NCI-H1105 treated with DMSO at 0.1 percent for 48 hours (cell line): Measurements from ENCODE around the gene AP1B1.
"Not testable (repeated sequence)": the region's sequence is repeated elsewhere in the genome, so short reads cannot be mapped to it uniquely, and the experiment has no call there.

Source experiments
- DNase-seq: peaks from one replicate; lab custom pipeline; 2025; lab: John Stamatoyannopoulos, UW

The AP1B1 gene

DNA sequence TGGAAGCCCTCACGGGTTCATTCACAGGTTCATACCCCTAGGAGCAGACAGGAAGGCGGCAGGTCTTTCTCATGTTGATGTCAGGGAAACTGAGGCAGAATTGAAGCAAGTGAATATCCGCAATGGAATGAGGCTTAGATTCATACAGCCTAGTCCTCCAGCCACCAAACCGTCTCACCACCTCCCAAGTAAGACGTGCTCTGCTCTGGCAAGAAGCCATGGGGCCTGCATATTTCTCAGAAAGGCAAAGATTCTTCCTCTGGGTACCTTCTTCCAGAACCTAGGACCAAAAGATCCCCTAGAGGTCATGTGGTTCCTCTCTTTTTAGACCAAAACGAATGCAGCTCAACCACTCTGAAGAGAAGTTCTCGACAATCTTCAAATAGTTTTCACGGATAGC lies 1.7 kb downstream of the AP1B1 start:
- DNase-seq: no peak

- no peak for DNase-seq
Observed at GRCh38 chr22:29385748-29386147, 2.6 kb downstream of the AP1B1 start.

DNA sequence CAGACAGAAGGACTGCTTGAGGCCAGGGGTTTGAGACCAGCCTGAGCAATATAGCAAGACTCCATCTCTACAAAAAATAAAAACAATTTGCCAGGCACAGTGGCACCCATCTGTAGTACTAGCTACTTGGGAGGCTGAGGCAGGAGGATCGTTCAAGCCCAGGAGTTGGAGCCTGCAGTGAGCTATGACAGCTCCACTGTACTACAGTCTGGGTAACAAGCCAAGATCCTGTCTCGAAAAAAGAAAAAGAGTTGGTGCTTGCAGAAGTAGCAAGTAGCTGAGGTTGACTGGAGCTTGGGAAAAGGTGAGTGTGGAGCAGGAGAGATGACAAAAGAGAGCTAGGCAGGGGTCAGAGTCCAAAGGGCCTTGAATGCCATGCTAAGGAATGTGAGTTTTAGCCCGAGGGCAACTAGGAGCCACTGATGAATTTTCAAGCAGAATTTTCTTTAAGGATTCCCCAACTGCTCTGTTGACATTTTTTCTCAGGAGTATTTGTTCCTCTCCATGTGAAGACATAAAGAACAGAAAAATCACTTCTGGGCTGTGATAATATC lies 3.1 kb downstream of the AP1B1 start:
- DNase-seq: no peak

- DNase-seq: no peak
Observed at GRCh38 chr22:29383740-29384139, 4.6 kb downstream of the AP1B1 start.

- DNase-seq: no peak
Observed at GRCh38 chr22:29382580-29383302, 5.6 kb downstream of the AP1B1 start.

DNA sequence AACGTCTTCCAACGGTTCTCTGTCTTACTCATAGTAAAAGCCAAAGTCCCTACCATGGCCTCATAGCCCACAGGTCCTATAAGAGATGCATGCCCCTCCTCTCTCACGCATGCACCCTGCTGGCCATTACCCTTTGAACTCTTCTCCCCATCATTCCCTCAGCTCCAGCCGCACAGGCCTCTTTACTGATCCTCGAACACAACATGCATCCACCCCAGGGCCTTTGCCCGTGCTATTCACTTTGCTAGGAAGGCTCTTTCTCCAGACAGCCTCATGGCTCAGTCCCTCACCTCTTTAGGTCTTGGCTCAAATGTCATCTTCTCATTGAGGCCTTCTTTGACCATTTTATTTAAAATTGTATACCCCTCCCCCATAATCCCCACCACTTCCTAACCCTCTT lies 7.5 kb downstream of the AP1B1 start:
- DNase-seq: no peak

- no peak for DNase-seq
Observed at GRCh38 chr22:29380032-29380781, 8.2 kb downstream of the AP1B1 start.

DNA sequence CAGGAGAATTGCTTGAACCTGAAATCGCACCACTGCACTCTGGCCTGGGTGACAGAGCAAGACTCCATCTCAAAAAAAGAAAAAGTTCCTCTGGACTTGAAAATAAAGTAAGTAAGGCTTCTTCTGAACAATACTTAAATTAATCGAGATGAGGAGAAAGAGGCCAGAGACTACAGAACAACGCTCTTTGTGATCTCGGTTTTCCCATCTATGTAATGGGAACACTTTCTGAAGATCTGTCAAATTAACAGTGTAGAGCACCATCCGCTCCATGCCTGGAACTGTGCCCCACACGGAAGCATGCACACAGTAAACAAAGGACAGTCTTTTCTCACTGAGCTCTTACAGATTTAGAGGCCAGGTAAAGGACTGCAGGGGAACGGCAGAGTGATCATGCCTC lies 9.1 kb downstream of the AP1B1 start:
- no peak for DNase-seq

- no peak for DNase-seq
Observed at GRCh38 chr22:29377979-29378378, 10.4 kb downstream of the AP1B1 start.

GRCh38 chr22:29376705-29377104 lies 11.7 kb downstream of the AP1B1 start:
- not testable (repeated sequence) for DNase-seq

GRCh38 chr22:29375398-29376076 lies 12.8 kb downstream of the AP1B1 start:
- no peak for DNase-seq

GRCh38 chr22:29374806-29375205 lies 13.6 kb downstream of the AP1B1 start:
- not testable (repeated sequence) for DNase-seq

- DNase-seq: no peak
Observed at GRCh38 chr22:29374401-29374800, 14.0 kb downstream of the AP1B1 start.

- no peak for DNase-seq
Observed at GRCh38 chr22:29370537-29370936, 17.8 kb downstream of the AP1B1 start.

DNA sequence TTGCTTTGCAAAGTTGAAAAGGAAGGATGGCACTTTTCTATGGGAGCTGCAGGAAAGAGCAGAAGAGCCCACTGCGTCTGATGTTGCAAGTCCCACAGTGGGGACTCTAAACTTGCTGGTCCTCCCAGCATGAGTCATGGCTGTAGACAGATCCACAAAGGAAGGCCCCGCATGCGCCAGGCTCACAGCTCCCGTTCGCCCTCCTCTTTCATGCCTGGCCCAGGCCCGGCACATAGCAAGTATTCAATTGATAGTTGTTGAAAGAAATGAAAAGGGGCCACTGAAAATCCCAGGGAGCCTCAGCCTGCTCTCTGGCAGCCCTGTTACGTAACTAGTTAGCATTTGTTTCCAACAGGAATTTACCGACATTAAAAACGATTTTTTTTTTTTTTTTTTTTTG lies 18.9 kb downstream of the AP1B1 start:
- no peak for DNase-seq

GRCh38 chr22:29359469-29359868 lies 28.9 kb downstream of the AP1B1 start:
- DNase-seq: no peak

DNA sequence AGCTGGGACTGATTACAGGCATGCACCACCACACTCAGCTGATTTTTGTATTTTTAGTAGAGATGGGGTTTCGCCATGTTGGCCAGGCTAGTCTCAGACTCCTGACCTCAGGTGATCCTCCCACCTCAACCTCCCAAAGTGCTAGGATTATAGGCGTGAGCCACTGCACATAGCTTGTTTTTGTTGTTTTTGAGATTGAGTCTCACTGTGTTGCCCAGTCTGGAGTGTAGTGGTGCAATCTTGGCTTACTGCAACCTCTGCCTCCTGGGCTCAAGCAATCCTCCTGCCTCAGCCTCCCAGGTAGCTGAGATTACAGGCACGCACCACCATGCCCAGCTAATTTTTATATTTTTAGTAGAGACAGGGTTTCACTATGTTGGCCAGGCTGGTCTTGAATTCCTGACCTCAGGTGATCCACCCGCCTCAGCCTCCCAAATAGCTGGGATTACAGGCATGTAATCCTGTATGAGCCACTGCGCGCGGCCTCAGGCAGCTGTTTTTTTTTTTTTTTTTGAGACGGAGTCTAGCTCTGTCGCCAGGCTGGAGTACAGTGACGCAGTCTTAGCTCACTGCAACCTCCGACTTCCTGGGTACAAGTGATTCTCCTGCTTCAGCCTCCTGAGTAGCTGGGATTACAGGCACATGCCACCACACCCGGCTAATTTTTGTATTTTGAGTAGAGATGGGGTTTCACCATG lies 31.0 kb downstream of the AP1B1 start:
- not testable (repeated sequence) for DNase-seq

DNA sequence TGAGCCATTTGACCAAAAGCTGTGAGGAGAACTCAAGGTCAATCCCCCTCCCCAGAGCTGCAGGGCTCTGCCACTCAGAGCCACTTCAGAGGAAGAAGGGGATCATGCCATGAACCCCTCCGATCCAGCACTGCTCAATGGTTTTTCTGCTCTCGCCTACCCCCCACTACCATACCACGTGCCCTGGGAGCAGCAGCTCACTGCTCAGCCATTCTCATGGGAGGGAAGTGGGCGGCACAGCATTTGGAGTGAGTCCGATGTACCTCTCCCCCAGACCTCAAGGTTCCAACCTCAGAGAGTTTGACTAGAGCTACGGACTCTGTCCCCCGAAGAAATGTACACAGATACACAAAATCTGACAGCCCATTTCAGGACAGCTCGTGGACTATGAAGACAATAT lies 34.5 kb downstream of the AP1B1 start:
- no peak for DNase-seq

DNA sequence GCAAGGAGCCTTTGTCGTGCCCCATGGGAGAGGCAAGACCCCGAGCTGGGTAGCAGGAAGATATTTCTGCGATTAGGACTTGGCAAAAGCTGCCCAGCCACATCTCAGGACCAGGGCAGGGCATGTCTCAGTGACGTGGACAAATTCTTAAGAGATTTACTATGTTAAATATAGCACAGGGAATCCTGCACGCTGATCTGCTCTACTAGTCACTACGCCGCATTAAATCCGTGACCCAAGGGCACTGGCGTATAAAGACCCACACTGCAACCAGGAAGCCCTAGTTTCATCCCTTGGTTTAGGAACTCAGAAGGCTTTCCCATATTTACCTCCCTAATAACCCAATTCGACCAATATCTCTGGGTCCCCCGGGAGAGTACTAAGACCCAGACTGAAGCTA lies 35.1 kb downstream of the AP1B1 start:
- no peak for DNase-seq

GRCh38 chr22:29352778-29353177 lies 35.6 kb downstream of the AP1B1 start:
- no peak for DNase-seq

- DNase-seq: no peak
Observed at GRCh38 chr22:29351891-29352290, 36.5 kb downstream of the AP1B1 start.

DNA sequence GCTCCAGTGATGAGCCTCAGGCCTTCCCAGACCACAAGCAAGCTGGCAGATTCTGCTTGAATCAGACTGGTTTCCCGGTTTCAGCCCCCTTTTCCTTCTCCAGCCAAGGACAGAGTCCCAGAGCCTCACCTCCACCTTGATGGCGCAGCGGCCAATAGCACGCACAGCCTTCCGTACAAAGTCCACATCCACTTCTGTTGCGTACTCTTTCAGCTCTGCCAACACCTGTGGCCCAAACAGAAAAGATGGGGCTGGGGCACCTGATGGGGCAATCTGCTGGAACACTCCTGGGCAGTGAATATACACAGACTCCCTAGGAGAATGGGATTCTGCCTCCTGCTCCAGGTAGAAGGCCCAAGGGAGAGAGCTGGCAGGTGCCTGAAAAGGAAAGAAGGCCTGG lies 37.3 kb downstream of the AP1B1 start:
- no peak for DNase-seq
